NCI-H1417 (cell line): Measurements from ENCODE around the gene EIF3B.
A peak's percentile ranks its signal among the peaks of the same experiment; 100 is the strongest.
"Not testable (repeated sequence)": the region's sequence is repeated elsewhere in the genome, so short reads cannot be mapped to it uniquely, and the experiment has no call there.

Source experiments
- DNase-seq, 3 experiments: peaks; one replicate each; lab custom pipeline; 2025; lab: John Stamatoyannopoulos, UW

EIF3B gene

DNA sequence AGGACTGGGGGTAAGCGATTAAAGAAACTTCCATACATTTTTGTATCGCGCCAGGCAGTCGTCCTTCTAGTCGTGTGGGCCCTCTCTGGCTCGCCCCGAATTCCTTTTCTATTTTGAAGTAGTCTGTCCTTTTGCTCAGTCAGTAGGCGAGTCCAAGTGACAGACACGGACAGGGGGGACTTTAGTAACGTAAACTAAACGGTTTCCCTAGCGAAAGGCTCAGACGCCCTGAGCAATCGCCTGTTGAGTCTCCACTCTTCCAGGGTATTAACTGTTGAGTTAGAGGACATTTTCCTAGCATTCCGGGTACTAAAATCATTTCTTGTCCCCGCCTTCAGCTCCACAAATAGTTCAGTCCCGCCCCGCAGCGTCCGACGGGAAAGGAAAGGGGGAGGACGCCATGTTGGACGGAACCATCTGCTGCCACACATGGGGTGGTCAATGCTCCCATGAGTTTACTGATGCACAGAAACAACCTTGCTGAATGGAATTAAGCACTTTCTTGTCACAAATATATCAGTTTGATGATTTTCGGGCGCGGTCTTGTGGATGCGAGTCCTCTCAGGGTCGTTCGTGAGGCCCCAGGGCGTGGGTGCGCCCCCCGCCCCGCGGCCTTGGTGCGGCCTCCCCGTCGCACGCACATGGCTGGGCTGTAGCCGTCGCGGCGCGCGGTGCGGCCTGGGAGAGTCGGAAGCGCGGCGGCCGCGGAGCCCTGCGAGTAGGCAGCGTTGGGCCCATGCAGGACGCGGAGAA lies at the start of gene EIF3B:
EIF3B (plus strand) TSS at position 642 of the 753 bp plus-strand sequence; CDS start at position 737, 95 bp downstream.
- peak; percentile 97 to 99 (median 99) for DNase-seq

DNA sequence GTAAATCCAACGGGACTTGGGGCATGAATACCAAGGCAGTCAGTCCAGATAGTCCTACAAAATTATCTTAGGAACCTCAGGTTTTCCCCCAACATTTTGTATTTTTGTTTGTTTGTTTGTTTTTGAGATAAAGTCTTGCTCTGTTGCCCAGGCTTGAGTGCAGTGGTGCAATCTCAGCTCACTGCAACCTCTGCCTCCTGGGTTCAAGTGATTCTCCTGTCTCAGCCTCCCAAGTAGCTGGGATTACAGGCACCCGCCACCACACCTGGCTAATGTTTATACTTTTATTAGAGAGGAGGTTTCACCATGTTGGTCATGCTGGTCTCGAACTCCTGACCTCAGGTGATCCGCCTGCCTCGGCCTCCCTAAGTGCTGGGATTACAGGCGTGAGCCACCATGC lies 49.4 kb upstream of the EIF3B start:
- DNase-seq = not testable (repeated sequence)

DNA sequence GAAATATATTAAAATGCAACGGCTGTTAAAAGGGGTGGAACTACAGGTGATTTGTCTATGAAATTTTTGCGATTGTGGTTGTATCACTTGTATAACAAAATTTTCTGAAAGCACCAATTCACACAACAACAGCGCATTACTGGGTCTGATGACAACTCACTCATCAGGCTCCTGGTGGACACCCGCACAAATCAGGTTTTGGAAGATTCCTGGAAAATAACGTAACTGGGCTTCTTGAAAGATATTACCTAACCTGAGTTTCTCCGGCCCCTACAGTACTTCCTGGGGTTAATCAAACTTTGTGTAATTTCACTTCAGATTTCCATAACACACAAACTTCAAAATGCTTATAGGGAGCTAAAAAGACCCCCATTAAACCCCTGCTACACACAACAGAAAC lies 47.9 kb upstream of the EIF3B start:
- DNase-seq = no peak

DNA sequence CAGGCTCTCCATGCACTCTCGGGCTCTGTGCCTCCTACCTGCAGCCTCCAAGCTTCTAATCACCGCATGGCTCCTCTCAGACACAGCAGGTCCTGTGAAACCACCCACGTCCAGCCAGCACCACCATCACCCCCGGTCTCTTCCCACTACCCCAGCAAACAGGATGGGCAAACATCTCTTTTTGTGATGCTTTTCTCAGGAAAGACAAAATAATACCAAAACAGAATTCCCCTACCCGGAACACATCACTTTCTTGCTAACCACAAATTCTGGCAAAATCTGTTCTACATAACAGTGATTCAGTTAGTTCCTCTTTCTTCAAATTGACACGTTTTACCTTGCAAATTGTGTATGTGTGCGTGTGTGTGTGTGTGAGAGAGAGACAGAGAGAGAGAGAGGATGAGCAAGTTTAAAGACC lies 46.9 kb upstream of the EIF3B start:
- no peak for DNase-seq

DNA sequence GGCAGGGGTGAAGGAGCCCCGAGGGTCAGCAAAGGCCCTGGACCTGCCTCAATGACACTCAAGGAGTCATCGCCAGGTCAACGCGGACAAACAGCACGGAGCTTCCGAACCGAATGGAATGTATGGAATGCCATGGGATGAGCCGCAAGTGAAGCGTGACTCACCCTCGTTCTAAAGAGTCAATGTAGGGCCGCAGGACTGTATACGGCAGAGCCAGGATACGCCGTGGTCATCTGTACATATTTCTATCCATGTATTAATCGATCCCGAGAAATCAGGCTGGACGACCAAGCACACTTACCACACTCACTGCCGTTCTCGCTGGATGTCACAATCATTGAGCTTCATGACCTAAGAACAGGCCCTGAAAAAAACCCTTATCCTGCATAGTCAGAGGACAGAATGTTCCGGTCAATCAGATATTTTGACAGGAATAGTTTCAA lies 44.7 kb upstream of the EIF3B start:
- no peak for DNase-seq

DNA sequence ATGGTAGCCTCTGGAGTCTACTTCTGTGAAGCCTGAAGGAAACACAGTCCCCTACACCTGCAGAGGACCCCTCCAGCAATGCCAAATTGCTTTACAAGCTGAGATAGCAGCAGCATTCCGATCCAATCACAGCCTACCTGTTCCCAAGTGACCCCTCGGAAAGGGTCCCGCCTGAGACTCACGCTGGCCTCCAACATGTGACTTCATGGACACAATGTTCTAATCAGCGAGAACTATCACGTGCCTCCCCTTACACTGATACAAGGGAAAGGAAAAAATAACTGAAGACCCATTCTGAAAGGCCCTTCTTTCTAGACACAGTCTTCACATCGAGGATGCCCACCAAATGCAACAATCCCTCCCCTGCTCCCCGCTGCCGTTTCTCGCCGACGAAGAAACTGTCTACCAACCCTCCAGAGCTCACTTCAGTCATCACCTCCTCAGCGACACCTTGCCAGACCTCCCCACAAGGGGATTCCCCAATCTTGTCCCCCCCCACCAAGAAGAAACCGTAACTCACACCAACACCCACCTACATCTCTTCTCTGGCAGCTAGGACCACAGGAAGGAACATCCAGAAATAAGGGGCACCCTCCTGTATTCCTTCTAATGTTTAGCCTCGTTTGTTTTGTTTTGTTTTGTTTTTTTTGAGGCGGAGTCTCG lies 42.2 kb upstream of the EIF3B start:
- no peak for DNase-seq

DNA sequence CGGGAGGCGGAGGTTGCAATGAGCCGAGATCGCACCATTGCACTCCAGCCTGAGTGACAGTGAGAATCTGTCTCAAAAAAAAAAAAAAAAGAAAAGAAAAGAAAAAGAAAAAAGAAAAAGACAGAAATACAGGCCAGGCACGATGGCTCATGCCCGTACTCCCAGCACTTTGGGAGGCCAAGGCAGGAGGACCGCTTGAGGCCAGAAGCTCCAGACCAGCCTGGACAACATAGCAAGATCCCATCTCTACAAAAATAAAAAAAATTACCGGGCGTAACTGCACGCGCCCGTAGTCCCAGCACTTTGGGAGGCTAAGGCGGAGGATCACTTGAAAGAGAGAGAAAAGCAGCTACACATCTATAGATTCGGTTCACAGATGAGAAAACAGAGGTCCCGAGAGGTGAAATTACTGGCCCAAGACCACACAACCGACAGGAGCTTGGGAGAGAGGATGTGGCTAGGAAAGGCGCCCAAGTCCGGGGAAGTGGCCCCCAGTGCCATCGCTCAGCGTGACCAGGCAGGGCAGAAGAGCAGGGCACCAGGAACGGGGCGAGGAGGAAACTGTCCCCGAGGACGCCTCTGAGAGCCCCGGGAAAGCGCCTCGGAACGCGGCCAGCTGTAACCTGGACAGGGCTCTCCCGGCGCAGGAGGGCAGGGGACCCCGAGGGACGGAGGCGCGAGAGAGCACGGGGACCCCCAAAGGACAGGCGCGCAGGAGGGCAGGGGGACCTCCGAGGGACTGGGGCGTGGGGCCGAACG lies 41.0 kb upstream of the EIF3B start:
- DNase-seq = peak in 1 of 3 experiments; percentile 75

DNA sequence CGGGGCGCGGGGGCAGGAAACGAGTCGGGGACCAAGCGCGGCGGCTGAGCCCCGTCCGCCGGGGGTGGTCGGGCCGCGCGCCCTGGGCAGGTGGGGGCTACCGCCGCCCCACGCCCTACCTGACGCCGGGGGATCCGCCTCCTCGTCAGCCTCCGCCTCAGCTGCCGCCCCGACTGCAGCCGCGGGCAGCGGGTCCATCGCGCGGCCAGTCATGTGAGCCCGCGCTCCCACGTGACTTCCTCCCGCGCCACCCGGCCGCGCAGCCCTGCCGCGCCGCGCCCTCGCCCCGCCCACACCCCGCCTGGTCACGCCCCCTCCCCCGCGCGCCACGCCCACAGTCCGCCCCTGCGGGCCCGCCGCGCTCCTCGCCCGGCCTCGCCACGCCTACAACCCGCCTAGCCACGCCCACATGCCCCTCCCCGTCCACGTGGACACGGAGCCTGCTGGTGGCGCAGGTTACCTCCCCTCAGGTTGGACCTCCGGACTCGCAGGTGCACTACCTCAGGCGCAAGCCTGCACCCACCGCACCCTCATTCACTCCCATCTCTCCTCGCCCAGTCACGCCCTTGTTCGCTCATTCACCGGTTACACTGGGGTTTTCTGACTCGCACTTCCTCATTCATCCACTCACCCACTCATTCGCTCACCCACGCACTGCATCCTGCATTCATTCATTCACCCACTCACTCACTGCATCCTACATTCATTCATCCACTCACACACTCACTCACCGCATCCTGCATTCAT lies 40.2 kb upstream of the EIF3B start, which contains the start of gene SNX8:
SNX8 (minus strand) TSS at position 233 of the 747 bp plus-strand sequence; CDS start at position 213, 20 bp downstream.
- DNase-seq = peak; percentile 92 to 96 (median 94)

DNA sequence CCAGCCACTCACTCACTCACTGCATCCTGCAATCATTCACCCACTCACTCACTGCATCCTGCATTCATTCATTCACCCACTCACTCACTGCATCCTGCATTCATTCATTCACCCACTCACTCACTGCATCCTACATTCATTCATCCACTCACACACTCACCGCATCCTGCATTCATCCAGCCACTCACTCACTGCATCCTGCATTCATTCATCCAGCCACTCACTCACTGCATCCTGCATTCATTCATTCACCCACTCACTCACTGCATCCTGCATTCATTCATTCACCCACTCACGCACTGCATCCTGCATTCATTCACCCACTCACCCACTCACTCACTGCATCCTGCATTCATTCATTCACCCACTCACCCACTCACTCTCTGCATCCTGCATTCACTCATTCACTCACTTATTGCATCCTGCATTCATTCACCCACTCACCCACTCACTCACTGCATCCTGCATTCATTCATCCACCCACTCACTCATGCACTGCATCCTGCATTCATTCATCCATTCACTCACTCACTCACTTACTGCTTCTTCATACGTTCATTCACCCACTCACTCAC lies 39.6 kb upstream of the EIF3B start:
- not testable (repeated sequence) for DNase-seq

DNA sequence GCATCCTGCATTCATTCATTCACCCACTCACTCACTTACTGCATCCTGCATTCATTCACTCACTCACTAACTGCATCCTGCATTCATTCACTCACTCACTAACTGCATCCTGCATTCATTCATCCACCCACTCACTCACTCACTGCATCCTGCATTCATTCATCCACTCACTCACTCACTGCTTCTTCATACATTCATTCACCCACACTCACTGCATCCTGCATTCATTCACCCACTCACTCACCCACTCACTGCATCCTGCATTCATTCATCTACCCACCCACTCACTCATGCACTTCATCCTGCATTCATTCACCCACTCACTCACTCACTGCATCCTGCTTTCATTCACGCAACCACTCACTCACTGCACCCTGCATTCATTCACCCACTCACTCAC lies 38.8 kb upstream of the EIF3B start:
- no peak for DNase-seq

DNA sequence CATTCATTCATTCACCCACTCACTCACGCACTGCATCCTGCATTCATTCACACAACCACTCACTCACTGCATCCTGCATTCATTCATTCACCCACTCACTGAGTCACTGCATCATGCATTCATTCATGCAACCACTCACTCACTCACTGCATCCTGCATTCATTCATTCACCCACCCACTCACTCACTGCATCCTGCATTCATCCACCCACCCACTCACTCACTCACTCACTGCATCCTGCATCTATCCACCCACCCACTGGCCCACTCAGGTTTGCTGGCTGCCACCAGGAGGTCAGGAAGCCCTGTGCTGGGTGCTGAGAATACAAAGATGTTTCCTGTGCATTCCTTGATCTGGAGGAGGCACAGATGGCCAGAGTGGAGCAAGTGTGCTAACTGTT lies 38.0 kb upstream of the EIF3B start:
- no peak for DNase-seq

DNA sequence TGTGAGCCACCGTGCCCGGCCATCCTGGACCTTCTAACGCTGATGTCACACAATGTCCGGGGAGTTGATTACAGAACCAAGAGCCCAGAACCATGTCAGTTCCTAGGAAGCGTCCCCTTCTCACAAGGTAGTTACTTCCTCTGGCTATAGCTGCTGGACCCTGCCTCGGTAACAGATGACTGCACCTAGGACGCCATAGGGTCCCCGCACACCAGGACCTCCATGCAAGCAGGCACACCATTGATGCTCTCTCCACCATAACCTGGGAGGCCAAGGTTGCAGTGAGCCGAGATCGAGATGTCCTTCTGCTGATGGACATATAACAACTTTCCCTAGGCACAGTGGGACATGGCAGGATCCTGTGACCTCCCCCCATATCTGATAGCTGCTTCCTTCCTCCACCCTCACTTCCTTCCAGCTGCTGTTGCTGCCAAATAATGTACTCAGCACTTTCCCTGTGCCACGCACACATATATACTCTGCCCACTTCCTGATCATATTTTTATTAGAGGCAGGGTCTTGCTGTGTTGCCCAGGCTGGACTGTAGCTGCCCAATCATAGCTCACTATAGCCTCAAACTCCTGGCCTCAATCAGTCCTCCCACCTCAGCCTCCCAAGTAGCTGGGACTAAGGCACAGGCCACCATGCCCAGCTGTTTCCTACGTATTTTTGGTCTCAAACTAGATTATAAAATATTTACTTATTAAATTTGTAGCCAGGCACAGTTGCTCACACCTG lies 36.9 kb upstream of the EIF3B start:
- no peak for DNase-seq

DNA sequence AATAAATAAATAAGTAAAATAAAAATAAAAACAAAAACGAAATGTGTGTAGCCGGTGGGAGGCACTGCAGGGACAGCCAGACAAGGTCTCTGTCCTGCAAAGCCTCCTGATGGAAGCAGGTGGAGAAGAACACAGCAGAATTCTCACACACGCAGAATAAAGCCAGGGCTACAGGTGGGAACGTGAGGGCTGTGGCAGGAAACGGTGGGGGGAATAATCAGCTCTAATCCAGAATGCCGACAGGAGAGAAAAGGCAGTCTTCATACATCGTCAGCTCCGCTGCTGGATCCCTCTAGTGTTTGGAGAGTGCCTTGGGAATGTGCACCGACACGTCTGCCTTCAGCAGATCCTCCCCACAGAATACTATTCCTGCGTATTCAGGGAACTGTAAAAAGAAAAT lies 33.6 kb upstream of the EIF3B start:
- DNase-seq = peak in 1 of 3 experiments; percentile 9

DNA sequence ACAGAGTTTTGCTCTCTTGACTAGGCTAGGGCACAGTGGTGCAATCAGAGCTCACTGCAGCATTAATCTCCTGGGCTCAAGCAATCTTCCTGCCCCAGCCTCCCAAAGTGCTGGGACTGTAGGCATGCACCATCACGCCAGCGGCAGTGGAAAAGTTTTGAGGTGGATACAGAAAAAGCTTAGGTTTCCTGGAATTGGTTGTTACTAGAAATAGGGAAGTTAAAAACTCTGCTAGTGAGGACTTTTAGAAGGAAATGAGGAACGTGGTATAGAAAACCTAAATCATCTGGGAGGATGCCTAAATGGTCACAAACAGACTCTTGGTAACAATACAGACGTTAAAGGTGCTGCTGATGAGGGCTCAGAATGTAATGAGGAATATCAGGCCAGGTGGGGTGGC lies 29.5 kb upstream of the EIF3B start:
- DNase-seq = no peak

DNA sequence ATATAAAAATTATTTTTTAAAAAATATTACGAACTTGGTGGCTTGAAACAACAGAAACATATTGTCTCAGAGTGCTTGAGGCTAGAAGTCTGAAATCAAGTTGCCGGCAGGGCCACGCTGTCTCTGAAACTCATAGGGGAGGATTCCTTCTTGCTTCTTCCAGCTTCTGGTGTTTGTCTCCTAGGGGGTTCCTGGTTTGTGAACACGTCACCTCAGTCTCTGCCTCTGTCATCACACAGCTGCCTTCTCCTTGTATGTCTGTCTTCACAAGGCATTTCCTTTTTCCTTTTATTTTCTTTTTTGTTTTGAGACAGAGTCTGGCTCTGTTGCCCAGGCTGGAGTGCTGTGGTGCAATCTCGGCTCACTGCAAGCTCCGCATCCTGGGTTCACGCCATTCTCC lies 27.7 kb upstream of the EIF3B start:
- DNase-seq = no peak

DNA sequence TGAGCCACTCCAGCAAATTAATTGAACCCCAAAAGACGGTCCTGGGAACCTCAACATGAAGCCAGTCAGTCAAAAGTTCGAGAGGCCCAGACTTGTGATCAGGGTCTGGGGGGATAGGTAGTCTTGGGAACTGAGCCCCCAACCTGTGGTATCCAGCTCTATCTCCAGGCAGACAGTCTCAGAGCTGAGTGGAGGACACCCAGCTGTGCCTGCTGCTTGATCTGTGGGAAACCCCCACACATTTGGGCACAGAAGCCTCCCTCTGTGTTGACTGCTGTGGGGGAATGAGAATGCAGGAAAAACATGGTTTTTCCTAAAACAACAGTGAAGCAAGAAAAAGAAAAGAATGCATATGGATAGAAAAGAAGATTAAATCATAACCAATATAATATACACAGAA lies 24.1 kb upstream of the EIF3B start:
- no peak for DNase-seq

DNA sequence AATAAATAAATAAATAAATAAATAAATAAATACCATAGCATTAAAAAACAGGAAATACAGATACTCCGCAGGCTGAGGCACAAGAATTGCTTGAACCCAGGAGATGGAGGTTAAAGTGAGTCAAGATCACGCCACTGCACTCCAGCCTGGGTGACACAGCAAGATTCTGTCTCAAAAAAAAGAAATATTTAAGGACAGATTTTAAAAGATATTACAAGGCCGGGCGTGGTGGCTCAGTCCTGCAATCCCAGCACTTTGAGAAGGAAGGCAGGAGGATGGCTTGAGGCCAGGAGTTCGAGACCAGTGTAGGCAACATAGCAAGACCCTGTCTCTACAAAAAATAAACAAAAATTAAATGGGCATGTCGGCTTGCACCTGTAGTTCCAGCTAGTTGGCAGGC lies 22.9 kb upstream of the EIF3B start:
- DNase-seq = no peak

DNA sequence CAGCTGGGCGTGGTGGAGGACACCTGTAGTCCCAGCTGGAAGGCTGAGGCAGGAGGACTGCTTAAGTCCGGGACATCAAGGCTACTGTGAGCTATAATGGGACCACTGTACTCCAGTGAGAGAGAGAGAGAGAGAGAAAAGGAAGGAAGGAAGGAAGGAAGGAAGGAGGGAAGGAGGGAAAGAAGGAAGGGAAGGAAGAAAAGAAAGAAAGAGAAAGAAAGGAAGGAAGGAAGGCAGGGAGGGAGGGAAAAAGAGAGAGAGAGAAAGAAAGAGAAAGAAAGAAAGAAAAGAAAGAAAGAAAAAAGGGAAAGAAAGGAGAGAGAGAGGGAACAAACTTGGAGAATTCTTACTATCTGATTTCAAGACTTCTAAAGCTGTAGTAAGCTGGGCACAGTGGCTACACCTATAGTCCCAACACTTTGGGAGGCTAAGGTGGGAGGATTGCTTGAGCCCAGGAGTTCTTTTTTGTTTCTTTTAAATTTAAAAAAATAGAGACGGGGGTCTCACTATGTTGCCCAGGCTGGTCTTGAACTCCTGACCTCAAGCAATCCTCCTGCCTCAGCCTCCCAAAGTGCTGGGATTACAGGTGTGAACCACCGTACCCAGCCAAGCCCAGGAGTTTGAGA lies 21.9 kb upstream of the EIF3B start:
- not testable (repeated sequence) for DNase-seq

DNA sequence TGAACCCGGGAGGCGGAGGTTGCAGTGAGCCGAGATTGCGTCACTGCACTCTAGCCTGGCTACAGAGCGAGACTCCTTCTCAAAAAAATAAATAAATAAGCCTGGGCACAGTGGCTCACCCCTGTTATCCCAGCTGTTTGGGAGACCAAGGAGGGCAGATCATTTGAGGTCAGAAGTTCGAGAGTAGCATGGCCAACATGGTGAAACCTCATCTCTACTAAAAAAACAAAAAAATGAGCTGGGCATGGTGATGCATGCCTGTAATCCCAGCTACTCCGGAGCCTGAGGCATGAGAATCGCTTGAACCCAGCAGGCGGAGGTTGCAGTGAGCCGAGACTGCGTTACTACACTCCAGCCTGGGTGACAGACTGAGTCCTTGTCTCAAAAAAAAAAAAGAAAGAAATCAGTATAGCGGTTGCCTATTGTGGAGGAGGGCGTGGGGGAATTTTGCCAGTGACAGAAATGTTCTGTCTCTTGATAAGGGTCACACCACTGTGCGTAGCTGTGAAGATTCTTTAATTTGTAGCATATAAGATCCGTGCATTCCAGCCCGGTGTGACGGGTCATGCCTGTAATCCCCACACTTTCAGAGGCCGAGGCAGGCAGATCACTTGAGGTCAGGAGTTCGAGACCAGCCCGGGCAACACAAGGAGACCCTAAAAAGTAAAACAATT lies 17.9 kb upstream of the EIF3B start:
- no peak for DNase-seq
